GM12872 (cell line): Measurements from ENCODE around the gene GABBR1.

Experiments
- CTCF ChIP-seq: IDR thresholded peaks from 3 replicates; pipeline ENCODE4 v1.5.1; 2011; ENCODE audit warnings: low read depth, mild to moderate bottlenecking, low read length, moderate library complexity; ENCODE audit not compliant: insufficient read depth

Gene GABBR1

GRCh38 chr6:29663300-29664042, 30.5 kb upstream of the GABBR1 start:
- TF ChIP-seq CTCF, result no peak

GRCh38 chr6:29661071-29661470, 28.1 kb upstream of the GABBR1 start:
- no peak for TF ChIP-seq CTCF

- no peak for TF ChIP-seq CTCF
Measured at GRCh38 chr6:29656798-29657197, 23.8 kb upstream of the GABBR1 start, which contains the start of gene MOG. Gene MOG, plus strand, starts transcription at chr6:29657092. Its CDS starts 118 bp downstream, at chr6:29657210.

- no peak for TF ChIP-seq CTCF
Measured at GRCh38 chr6:29656157-29656556, 23.2 kb upstream of the GABBR1 start.

GRCh38 chr6:29655658-29656057, 22.7 kb upstream of the GABBR1 start:
- TF ChIP-seq CTCF, result no peak

- TF ChIP-seq CTCF, result peak; percentile 72
Measured at GRCh38 chr6:29653452-29654038, 20.6 kb upstream of the GABBR1 start.

- TF ChIP-seq CTCF, result no peak
Measured at GRCh38 chr6:29652198-29652584, 19.2 kb upstream of the GABBR1 start.
